HCT116 (cell line): ENCODE results near the gene ACAN.

Experiments used
- CEBPB ChIP-seq: IDR thresholded peaks from 2 replicates; pipeline ENCODE4 v1.6.1; 2012; ENCODE audit warnings: low read depth
- CTCF ChIP-seq, 3 experiments: fragments of 200-600 bp in 1 of 3; sonication (generic) in 1 of 3; IDR thresholded peaks in 2 of 3; conservative IDR thresholded peaks in 1 of 3; 2 replicates each; pipeline ENCODE4 v1.5.1; 2012 to 2017; ENCODE audit warnings: low read depth in 2 of 3, low read length in 2 of 3, antibody characterized with exemption in 1 of 3, borderline replicate concordance in 1 of 3, control low read depth in 1 of 3, mild to moderate bottlenecking in 1 of 3, mixed read lengths in 1 of 3, mixed run types in 1 of 3, moderate library complexity in 1 of 3; ENCODE audit not compliant: insufficient read depth in 1 of 3
- EZH2 ChIP-seq: fragments of 200-600 bp; sonication (generic); IDR thresholded peaks from 2 replicates; pipeline ENCODE4 v1.6.1; 2017; ENCODE audit warnings: antibody characterized with exemption, mixed run types
- EZH2phosphoT487 ChIP-seq: fragments of 200-600 bp; IDR thresholded peaks from 2 replicates; pipeline ENCODE4 v1.6.1; 2018; ENCODE audit warnings: antibody characterized with exemption, borderline replicate concordance
- POLR2A ChIP-seq: IDR thresholded peaks from 2 replicates; pipeline ENCODE4 v1.7.0; 2011; ENCODE audit warnings: borderline replicate concordance; ENCODE audit not compliant: insufficient read depth, insufficient read length; ENCODE audit errors: extremely low read depth
- POLR2AphosphoS5 ChIP-seq: IDR thresholded peaks from 2 replicates; pipeline ENCODE4 v1.6.1; 2011; ENCODE audit warnings: mild to moderate bottlenecking, low read depth, low read length, moderate library complexity
- TCF7L2 ChIP-seq: IDR thresholded peaks from 2 replicates; pipeline ENCODE4 v1.7.0; 2011; ENCODE audit warnings: borderline replicate concordance, inconsistent platforms; ENCODE audit not compliant: insufficient read depth, insufficient read length; ENCODE audit errors: extremely low read depth
- YY1 ChIP-seq: IDR thresholded peaks from 2 replicates; pipeline ENCODE4 v1.6.1; 2011; ENCODE audit warnings: low read length, low read depth, moderate library complexity, mild to moderate bottlenecking; ENCODE audit not compliant: insufficient replicate concordance; ENCODE audit errors: extremely low read depth
- ZBTB33 ChIP-seq: IDR thresholded peaks from 2 replicates; pipeline ENCODE4 v1.6.1; 2011; ENCODE audit warnings: mild to moderate bottlenecking, low read length, moderate library complexity; ENCODE audit not compliant: insufficient replicate concordance; ENCODE audit errors: extremely low read depth

GRCh38 chr15:88880944-88881740 lies 77.9 kb downstream of the ACAN start:
- TF ChIP-seq EZH2 (no peak), YY1 (no peak), TCF7L2 (no peak), EZH2phosphoT487 (no peak), POLR2AphosphoS5 (no peak), CEBPB (no peak), ZBTB33 (no peak), POLR2A (no peak), CTCF (IDR thresholded peaks at IDR 0.05 in 2 of 3, conservative IDR thresholded peaks at IDR 0.05 in 1 of 3; ENCODE audit: borderline replicate concordance in 1 of 3, insufficient read depth in 1 of 3, low read depth in 2 of 3, low read length in 2 of 3) (no peak)
